ENCODE data around the gene TCTN2.

DNA sequence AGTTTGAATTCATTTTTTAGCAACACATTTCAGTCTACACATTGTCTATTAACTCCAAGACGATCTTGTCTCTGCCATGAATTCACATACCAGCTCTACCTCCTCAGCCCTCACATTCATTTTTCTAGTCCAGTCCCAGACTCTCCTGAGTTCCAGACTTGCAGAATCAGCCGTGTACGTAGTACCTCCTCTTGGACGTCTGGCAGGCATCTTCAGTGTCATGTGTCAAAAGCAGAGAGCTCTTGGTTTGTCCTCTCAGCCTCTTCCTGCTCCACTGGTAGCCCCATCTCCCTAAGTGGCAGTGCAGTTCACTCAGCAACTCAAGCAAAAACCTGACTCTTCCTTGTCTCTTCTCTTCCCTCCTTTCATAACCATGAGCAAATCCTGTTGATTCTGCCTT is 14.5 kb upstream of the TCTN2 start:
- TF ChIP-seq CTCF (conservative IDR thresholded peaks at IDR 0.05; ENCODE audit: low read depth, low read length) (no peak), RAD21 (IDR thresholded peaks at IDR 0.05; ENCODE audit: low read length) (no peak), MAZ (IDR thresholded peaks at IDR 0.05; ENCODE audit: borderline replicate concordance, low read depth, low read length) (no peak), POLR2A (IDR thresholded peaks at IDR 0.05; ENCODE audit: low read depth, low read length) (no peak), RCOR1 (IDR thresholded peaks at IDR 0.05; ENCODE audit: insufficient replicate concordance, low read length) (no peak), NFE2L2 (IDR thresholded peaks at IDR 0.05; ENCODE audit: low read depth, low read length) (no peak), MAFK (IDR thresholded peaks at IDR 0.05; ENCODE audit: low read depth, low read length) (no peak)

Measured in IMR-90 (cell line).